Activated CD4-positive, CD25-positive, alpha-beta regulatory T cell (primary cell): ENCODE results near the gene ZNF771.
"Not testable (repeated sequence)": the region's sequence is repeated elsewhere in the genome, so short reads cannot be mapped to it uniquely, and the experiment has no call there.

Experiments used
- DNase-seq, 4 experiments: peaks; one replicate each; lab custom pipeline; 2025; lab: John Stamatoyannopoulos, UW

Gene ZNF771

GRCh38 chr16:30375864-30376263 is 31.5 kb upstream of the ZNF771 start:
- no peak for DNase-seq

- no peak for DNase-seq
Measured at GRCh38 chr16:30376461-30376902, 30.9 kb upstream of the ZNF771 start.

- no peak for DNase-seq
Measured at GRCh38 chr16:30377050-30377811, 30.2 kb upstream of the ZNF771 start.

GRCh38 chr16:30377812-30378235 is 29.6 kb upstream of the ZNF771 start:
- peak; percentile 66 to 82 (median 74) for DNase-seq

- DNase-seq = peak; percentile 97 to 100 (median 100)
Measured at GRCh38 chr16:30378236-30379157, 28.9 kb upstream of the ZNF771 start.

GRCh38 chr16:30379158-30379783 is 28.1 kb upstream of the ZNF771 start:
- DNase-seq = no peak

- no peak for DNase-seq
Measured at GRCh38 chr16:30380072-30380802, 27.2 kb upstream of the ZNF771 start.

- no peak for DNase-seq
Measured at GRCh38 chr16:30380803-30381208, 26.6 kb upstream of the ZNF771 start.

- peak in 1 of 4 experiments; percentile 11 for DNase-seq
Measured at GRCh38 chr16:30381291-30382041, 25.9 kb upstream of the ZNF771 start.

GRCh38 chr16:30382111-30382881 is 25.1 kb upstream of the ZNF771 start, which contains the start of gene SEPTIN1:
Gene SEPTIN1 (minus strand): TSS chr16:30382561. CDS start chr16:30382542, 19 bp downstream.
- DNase-seq = peak; percentile 21 to 64 (median 46)

GRCh38 chr16:30383521-30383920 is 23.9 kb upstream of the ZNF771 start:
- DNase-seq = no peak

- no peak for DNase-seq
Measured at GRCh38 chr16:30394592-30395154, 12.7 kb upstream of the ZNF771 start.

- peak in 3 of 4 experiments; percentile 26 to 35 (median 35) for DNase-seq
Measured at GRCh38 chr16:30395155-30395991, 12.0 kb upstream of the ZNF771 start, which contains the start of gene ZNF48. Gene ZNF48 (plus strand): TSS chr16:30395420. CDS start chr16:30395795, 375 bp downstream.

- DNase-seq = no peak
Measured at GRCh38 chr16:30395992-30396585, 11.3 kb upstream of the ZNF771 start.

- DNase-seq = not testable (repeated sequence)
Measured at GRCh38 chr16:30396627-30397026, 10.8 kb upstream of the ZNF771 start.

GRCh38 chr16:30397056-30397455 is 10.3 kb upstream of the ZNF771 start:
- no peak for DNase-seq

GRCh38 chr16:30397776-30398660 is 9.4 kb upstream of the ZNF771 start:
- DNase-seq = no peak
